IMR-90 (cell line): ENCODE data around the gene TRAF3. TPM values are rescaled to one million over a fixed set of nuclear protein-coding genes. Genes with fewer than 3 reads are reported as not detected.

ENCODE experiments used
- ATAC-seq: fragments of 200-7000 bp; cut with Tn5 transposase; 2 replicates; pipeline ENCODE4 v1.9.1; 2020; ENCODE audit warnings: low read depth, mild to moderate bottlenecking, moderate library complexity
- BruUV-seq: library from RNA; stranded (reverse); fragments of 400-500 nt; replicated peaks from 2 replicates; lab custom pipeline; 2021; lab: Mats Ljungman, UMichigan
- CTCF ChIA-PET: fragments of 300-600 bp; formaldehyde crosslinking; extraction: SDS; loops from one replicate; lab custom pipeline; 2021; ENCODE audit warnings: antibody characterized with exemption; lab: Yijun Ruan, JAX
- POLR2A ChIA-PET: fragments of 300-600 bp; sonication (Branson Sonifier 250); formaldehyde crosslinking; loops from one replicate; lab custom pipeline; 2022; ENCODE audit warnings: antibody characterized with exemption; ENCODE audit not compliant: unreplicated experiment; lab: Charles Lee
- DNase-seq: peaks from one replicate; pipeline ENCODE4 v3.0.0; 2013
- H2AFZ ChIP-seq: replicated peaks from 2 replicates; pipeline ENCODE3; 2013; ENCODE audit warnings: low read length, mild to moderate bottlenecking; ENCODE audit not compliant: poor library complexity
- H2AK5ac ChIP-seq: 2 replicates; pipeline ENCODE4 v1.6.1; 2013; ENCODE audit warnings: low read depth, low read length, inconsistent platforms
- H2AK9ac ChIP-seq: replicated peaks from 2 replicates; pipeline ENCODE3; 2013; ENCODE audit warnings: mild to moderate bottlenecking, low read depth, low read length, moderate library complexity; ENCODE audit not compliant: poor library complexity
- H2BK120ac ChIP-seq: 2 replicates; pipeline ENCODE4 v1.6.1; 2013; ENCODE audit warnings: low read depth, low read length, inconsistent platforms
- H2BK15ac ChIP-seq: 3 replicates; pipeline ENCODE4 v1.6.1; 2013; ENCODE audit warnings: low read depth, low read length, inconsistent platforms
- H2BK20ac ChIP-seq: 2 replicates; pipeline ENCODE4 v1.6.1; 2013; ENCODE audit warnings: low read depth, mild to moderate bottlenecking, inconsistent platforms, low read length, moderate library complexity
- H2BK5ac ChIP-seq: 2 replicates; pipeline ENCODE4 v1.6.1; 2013; ENCODE audit warnings: mild to moderate bottlenecking, low read depth, low read length, inconsistent platforms; ENCODE audit not compliant: poor library complexity, severe bottlenecking
- H3K14ac ChIP-seq: replicated peaks from 2 replicates; pipeline ENCODE4 v1.6.1; 2013; ENCODE audit warnings: low read depth, low read length, inconsistent platforms
- H3K18ac ChIP-seq: 2 replicates; pipeline ENCODE4 v1.6.1; 2013; ENCODE audit warnings: low read depth, low read length, control low read depth
- H3K23ac ChIP-seq: 2 replicates; pipeline ENCODE4 v1.6.1; 2013; ENCODE audit warnings: low read depth, low read length, inconsistent platforms
- H3K27ac ChIP-seq: 2 replicates; pipeline ENCODE4 v1.5.1; 2013; ENCODE audit warnings: mild to moderate bottlenecking, control low read depth, low read length; ENCODE audit not compliant: insufficient read depth
- H3K27me3 ChIP-seq: 2 replicates; pipeline ENCODE4 v1.6.1; 2013; ENCODE audit warnings: low read length; ENCODE audit not compliant: control insufficient read depth, insufficient read depth
- H3K36me3 ChIP-seq: 2 replicates; pipeline ENCODE4 v1.6.1; 2013; ENCODE audit warnings: low read length, mixed read lengths; ENCODE audit not compliant: control insufficient read depth, insufficient read depth
- H3K4ac ChIP-seq: 2 replicates; pipeline ENCODE4 v1.6.1; 2013; ENCODE audit warnings: low read depth, low read length, inconsistent platforms
- H3K4me1 ChIP-seq: 2 replicates; pipeline ENCODE4 v1.6.1; 2013; ENCODE audit warnings: low read length, mixed read lengths; ENCODE audit not compliant: control insufficient read depth, insufficient read depth
- H3K4me2 ChIP-seq: 2 replicates; pipeline ENCODE4 v1.6.1; 2013; ENCODE audit warnings: low read depth, mild to moderate bottlenecking, control low read depth, low read length, moderate library complexity
- H3K4me3 ChIP-seq: 2 replicates; pipeline ENCODE4 v1.5.1; 2013; ENCODE audit warnings: low read depth, mild to moderate bottlenecking, control low read depth, low read length, moderate library complexity; ENCODE audit not compliant: insufficient read depth
- H3K56ac ChIP-seq: 2 replicates; pipeline ENCODE4 v1.6.1; 2013; ENCODE audit warnings: low read length, inconsistent platforms; ENCODE audit not compliant: insufficient read depth; ENCODE audit errors: extremely low read depth
- H3K79me1 ChIP-seq, 2 experiments: 2 replicates each; pipeline ENCODE4 v1.6.1; 2013; ENCODE audit warnings: low read length in 2 of 2, inconsistent platforms in 1 of 2, low read depth in 1 of 2
- H3K9ac ChIP-seq: 2 replicates; pipeline ENCODE4 v1.6.1; 2013; ENCODE audit warnings: low read depth, low read length, control low read depth
- H3K9me1 ChIP-seq: 2 replicates; pipeline ENCODE4 v1.6.1; 2013; ENCODE audit warnings: low read length, inconsistent platforms; ENCODE audit not compliant: insufficient read depth
- H3K9me3 ChIP-seq: 2 replicates; pipeline ENCODE4 v1.6.1; 2013; ENCODE audit warnings: low read length; ENCODE audit not compliant: control insufficient read depth, insufficient read depth
- H4K20me1 ChIP-seq: 2 replicates; pipeline ENCODE4 v1.6.1; 2013; ENCODE audit warnings: low read length, inconsistent platforms; ENCODE audit not compliant: insufficient read depth
- H4K5ac ChIP-seq: 2 replicates; pipeline ENCODE4 v1.6.1; 2013; ENCODE audit warnings: mild to moderate bottlenecking, low read depth, low read length, control low read depth
- H4K8ac ChIP-seq, 2 experiments: 2 replicates each; pipeline ENCODE4 v1.6.1; 2013; ENCODE audit warnings: low read depth in 2 of 2, low read length in 2 of 2, control low read depth in 1 of 2, inconsistent platforms in 1 of 2
- H4K91ac ChIP-seq: 2 replicates; pipeline ENCODE4 v1.6.1; 2013; ENCODE audit warnings: low read depth, low read length, inconsistent platforms; ENCODE audit not compliant: insufficient read depth
- BHLHE40 ChIP-seq: fragments of 150-350 bp; IDR thresholded peaks from 2 replicates; pipeline ENCODE4 v1.6.1; 2016; ENCODE audit warnings: mild to moderate bottlenecking, low read depth, low read length
- CEBPB ChIP-seq: IDR thresholded peaks from 2 replicates; pipeline ENCODE4 v1.6.1; 2012; ENCODE audit warnings: low read depth, low read length, improper control_type of control experiment
- CHD1 ChIP-seq: IDR thresholded peaks from 2 replicates; pipeline ENCODE4 v1.6.1; 2012; ENCODE audit warnings: low read depth, low read length, improper control_type of control experiment
- CTCF ChIP-seq: conservative IDR thresholded peaks from 2 replicates; pipeline ENCODE4 v1.5.1; 2012; ENCODE audit warnings: mild to moderate bottlenecking, low read depth, low read length, improper control_type of control experiment
- ELK1 ChIP-seq: fragments of 150-350 bp; IDR thresholded peaks from 2 replicates; pipeline ENCODE4 v1.6.1; 2016; ENCODE audit warnings: low read depth, mild to moderate bottlenecking, low read length, moderate library complexity, borderline replicate concordance
- FOS ChIP-seq: fragments of 150-350 bp; IDR thresholded peaks from 2 replicates; pipeline ENCODE4 v1.6.1; 2016; ENCODE audit warnings: low read depth, low read length
- MAZ ChIP-seq: IDR thresholded peaks from 2 replicates; pipeline ENCODE4 v1.6.1; 2012; ENCODE audit warnings: low read depth, mild to moderate bottlenecking, low read length, improper control_type of control experiment, moderate library complexity, borderline replicate concordance
- MXI1 ChIP-seq: IDR thresholded peaks from 2 replicates; pipeline ENCODE4 v1.6.1; 2012; ENCODE audit warnings: low read depth, mild to moderate bottlenecking, low read length, moderate library complexity, borderline replicate concordance
- NFE2L2 ChIP-seq: fragments of 150-350 bp; IDR thresholded peaks from 2 replicates; pipeline ENCODE4 v1.6.1; 2016; ENCODE audit warnings: low read depth, mild to moderate bottlenecking, low read length
- POLR2A ChIP-seq: IDR thresholded peaks from 2 replicates; pipeline ENCODE4 v1.6.1; 2012; ENCODE audit warnings: mild to moderate bottlenecking, low read depth, low read length
- RCOR1 ChIP-seq: IDR thresholded peaks from 2 replicates; pipeline ENCODE4 v1.6.1; 2012; ENCODE audit warnings: mild to moderate bottlenecking, low read length, improper control_type of control experiment; ENCODE audit not compliant: insufficient replicate concordance
- RFX5 ChIP-seq: IDR thresholded peaks from 2 replicates; pipeline ENCODE4 v1.8.0; 2012; ENCODE audit warnings: low read depth, mild to moderate bottlenecking, low read length, moderate library complexity
- WGBS, 2 experiments: methylation state at CpG; one replicate each; pipeline versions ENCODE4 v1.1.5 to v1.1.7; 2013; ENCODE audit warnings: missing lambda C conversion rate in 2 of 2; ENCODE audit not compliant: insufficient read length in 1 of 2; ENCODE audit errors: extremely low coverage in 2 of 2; 5-methylcytosine and 5-hydroxymethylcytosine counted together
- dilution Hi-C: fragments of 300-500 bp; cut with HindIII; formaldehyde crosslinking; loops from one replicate; pipeline ENCODE4 v1.14.3; 2018; ENCODE audit warnings: low sequenced_read_pairs; ENCODE audit not compliant: unreplicated experiment
- in situ Hi-C: fragments of 300-500 bp; cut with MboI; formaldehyde crosslinking; loops from 3 replicates; pipeline ENCODE4 v1.14.3; 2019; ENCODE audit warnings: low sequenced_read_pairs, inconsistent platforms, mixed read lengths
- intact Hi-C: fragments of 100-400 bp; cut with micrococcal nuclease; formaldehyde crosslinking; loops from 2 replicates; pipeline ENCODE4 v1.10.0; 2022
- polyA plus RNA-seq, 3 experiments: library from polyadenylated mRNA; depleted of rRNA; stranded (reverse); fragments of >200 nt; gene quantifications; 2 replicates each; pipeline ENCODE4 v1.2.3, GENCODE V29; 2012; ENCODE audit warnings: low replicate concordance in 1 of 3
- total RNA-seq: library from RNA; depleted of rRNA; stranded (reverse); fragments of >200 nt; gene quantifications from 2 replicates; pipeline ENCODE4 v1.2.3, GENCODE V29; 2012
- TF ChIP-seq, protein P1 (sequence below): fragments of 150-350 bp; IDR thresholded peaks from 2 replicates; pipeline ENCODE4 v1.6.1; 2017; ENCODE audit warnings: mild to moderate bottlenecking, antibody characterized with exemption, low read length, low read depth

TRAF3 gene
- total and polyA plus RNA-seq, 2 of the 4 experiments (the other 2 are of a cell fraction) = 21.2 to 25.3 TPM

DNA sequence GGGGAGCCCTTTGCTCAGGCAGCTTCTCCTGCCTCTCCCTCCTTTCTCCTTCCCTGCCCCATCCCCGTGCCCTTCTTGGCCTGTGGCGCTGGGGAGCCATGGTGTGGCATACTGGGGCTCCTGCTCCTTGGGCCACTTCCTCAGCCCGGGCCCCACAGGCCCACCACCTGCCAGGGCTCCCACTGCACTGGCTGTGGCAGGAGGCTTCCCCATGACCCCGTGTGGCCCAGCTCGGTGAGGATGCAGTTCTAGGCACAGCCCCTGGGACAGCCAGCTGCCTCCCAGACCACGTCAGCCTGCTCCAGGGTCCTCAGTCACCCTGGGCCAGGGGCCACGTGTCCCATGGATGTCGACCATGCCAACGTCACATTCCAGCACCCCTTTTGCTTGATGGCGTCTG is 132.2 kb downstream of the TRAF3 start:
- peaks cover 11% of the 10 kb centered on the region for H3K36me3 ChIP-seq
- no peak overlapping the region for H4K91ac ChIP-seq
- 100% methylated on average over 1 of the region's 10 CpGs; no CpG with 5 or more reads in 1 of the 2 experiments for WGBS, 2 experiments
- no peak overlapping the region for H2BK20ac ChIP-seq
- no peak overlapping the region for H3K4ac ChIP-seq
- intact Hi-C loops = no loop called here
- no peak overlapping the region for H3K27ac ChIP-seq
- no peaks in the 10 kb centered on the region; the same call in 1 of the 2 replicates for H4K20me1 ChIP-seq
- ChIA-PET CTCF (no interaction called here), POLR2A (no interaction called here)
- no peak overlapping the region for H2AFZ ChIP-seq
- H3K4me2 ChIP-seq = no peak overlapping the region
- DNase-seq = no peak
- no peak overlapping the region for H3K23ac ChIP-seq
- no peak overlapping the region for H3K4me3 ChIP-seq
- no peaks in the 10 kb centered on the region for H3K4me1 ChIP-seq
- no peak overlapping the region for H2BK15ac ChIP-seq
- H3K14ac ChIP-seq = no peak overlapping the region
- H3K56ac ChIP-seq = no peak overlapping the region
- H2AK5ac ChIP-seq = no peak overlapping the region
- ATAC-seq = no peak
- H3K9ac ChIP-seq = no peak overlapping the region
- H4K8ac ChIP-seq = no peak overlapping the region
- dilution Hi-C loops = no loop called here
- no peaks in the 10 kb centered on the region for H3K79me1 ChIP-seq
- no peak overlapping the region for H3K18ac ChIP-seq
- H3K9me3 ChIP-seq = no peaks in the 10 kb centered on the region
- in situ Hi-C loops = no loop called here
- peak overlapping the region; percentile 37 for H2AK9ac ChIP-seq
- no peak overlapping the region for H2BK5ac ChIP-seq
- no peak overlapping the region for H4K5ac ChIP-seq
- no peak overlapping the region for H2BK120ac ChIP-seq
- TF ChIP-seq RCOR1 (no peak), CEBPB (no peak), MXI1 (no peak), CTCF (no peak), BHLHE40 (no peak), MAZ (no peak), ELK1 (no peak), POLR2A (no peak), RFX5 (no peak), CHD1 (no peak), NFE2L2 (no peak), FOS (no peak)
- TF ChIP-seq, protein P1, sequence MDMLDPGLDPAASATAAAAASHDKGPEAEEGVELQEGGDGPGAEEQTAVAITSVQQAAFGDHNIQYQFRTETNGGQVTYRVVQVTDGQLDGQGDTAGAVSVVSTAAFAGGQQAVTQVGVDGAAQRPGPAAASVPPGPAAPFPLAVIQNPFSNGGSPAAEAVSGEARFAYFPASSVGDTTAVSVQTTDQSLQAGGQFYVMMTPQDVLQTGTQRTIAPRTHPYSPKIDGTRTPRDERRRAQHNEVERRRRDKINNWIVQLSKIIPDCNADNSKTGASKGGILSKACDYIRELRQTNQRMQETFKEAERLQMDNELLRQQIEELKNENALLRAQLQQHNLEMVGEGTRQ = no peak
- no TSS peak for BruUV-seq
- no peaks in the 10 kb centered on the region for H3K27me3 ChIP-seq
- 0 out of 2 replicates have a peak, but pooled peaks cover 2% of the 10 kb centered on the region for H3K9me1 ChIP-seq
